IPS-NIHi7 (cell line): Measurements from ENCODE around the gene TMEM255A.

ENCODE experiments used
- DNase-seq: peaks from one replicate; pipeline ENCODE4 v3.0.0; 2012; ENCODE audit warnings: mixed read lengths; ENCODE audit errors: extremely low spot score

The TMEM255A gene

DNA sequence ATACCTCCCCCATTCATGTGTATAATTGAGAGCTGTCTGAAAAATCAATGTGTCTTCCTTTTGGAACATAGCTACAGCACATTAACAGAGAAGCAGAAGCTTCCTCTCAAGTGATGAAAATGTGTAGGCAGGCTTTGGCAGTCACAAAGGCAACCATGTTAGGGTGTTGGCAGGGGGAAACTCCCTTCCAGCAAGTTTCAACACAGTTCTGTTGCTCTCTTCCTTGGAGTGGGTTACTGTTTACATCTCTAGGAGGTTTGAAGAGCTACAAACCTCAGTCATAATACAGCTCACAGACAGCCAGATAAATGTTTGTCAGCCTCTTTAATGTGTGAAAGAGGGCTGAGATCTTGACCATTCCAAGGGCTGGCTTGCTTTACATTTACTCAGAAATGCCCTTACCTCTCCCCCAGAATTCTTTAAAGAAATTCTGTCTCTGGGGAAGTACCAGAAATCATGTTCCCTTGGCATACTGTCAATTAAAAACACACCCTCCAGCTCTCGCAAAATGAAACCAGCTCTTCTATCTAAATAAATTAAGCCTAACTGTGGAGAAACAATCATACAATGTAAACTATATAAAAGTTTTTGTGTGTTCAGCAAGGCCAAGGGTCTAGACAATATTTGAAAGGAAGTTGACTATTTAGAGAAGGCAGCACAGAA is 41.8 kb downstream of the TMEM255A start:
- DNase-seq = no peak

- DNase-seq = no peak
Measured at GRCh38 chrX:120264341-120264740, 46.9 kb downstream of the TMEM255A start.

- DNase-seq = peak; percentile 19
Measured at GRCh38 chrX:120262859-120263708, 48.2 kb downstream of the TMEM255A start.

- DNase-seq = no peak
Measured at GRCh38 chrX:120260369-120260768, 50.9 kb downstream of the TMEM255A start.

GRCh38 chrX:120253784-120254183 is 57.5 kb downstream of the TMEM255A start:
- DNase-seq = no peak

DNA sequence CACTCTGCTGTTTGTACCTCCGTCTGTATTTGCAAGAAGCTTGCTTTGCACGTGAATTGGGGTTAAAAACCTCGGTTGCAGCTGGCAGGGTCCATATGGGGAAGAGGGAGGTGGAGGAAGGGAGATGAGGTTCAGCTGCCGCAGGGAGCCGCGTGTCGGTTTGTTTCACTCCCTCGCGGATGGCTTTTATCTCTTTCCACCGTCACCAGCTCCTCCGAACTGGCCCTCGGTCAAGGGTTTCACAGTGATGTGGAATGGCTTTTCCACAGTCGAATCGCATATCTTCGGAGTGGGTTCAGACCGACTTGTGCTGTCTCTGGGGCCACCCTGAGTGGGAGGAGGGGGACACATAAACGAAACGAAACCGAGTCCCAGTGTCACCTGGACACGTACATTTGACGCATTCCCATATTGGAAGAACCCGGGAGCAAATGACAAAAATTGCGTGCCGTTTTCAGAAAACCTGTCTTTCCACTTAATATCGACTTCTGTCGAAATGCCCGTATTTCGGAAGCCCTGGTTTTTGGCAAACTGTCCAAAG is 59.7 kb downstream of the TMEM255A start:
- DNase-seq = peak; percentile 20

GRCh38 chrX:120250522-120251271 is 60.6 kb downstream of the TMEM255A start, which contains the start of gene ZBTB33:
Gene ZBTB33 (plus strand): TSS chrX:120250812. CDS start chrX:120253416, 2,604 bp downstream.
- DNase-seq = peak; percentile 87

- DNase-seq = peak; percentile 59
Measured at GRCh38 chrX:120244735-120245498, 66.3 kb downstream of the TMEM255A start.

DNA sequence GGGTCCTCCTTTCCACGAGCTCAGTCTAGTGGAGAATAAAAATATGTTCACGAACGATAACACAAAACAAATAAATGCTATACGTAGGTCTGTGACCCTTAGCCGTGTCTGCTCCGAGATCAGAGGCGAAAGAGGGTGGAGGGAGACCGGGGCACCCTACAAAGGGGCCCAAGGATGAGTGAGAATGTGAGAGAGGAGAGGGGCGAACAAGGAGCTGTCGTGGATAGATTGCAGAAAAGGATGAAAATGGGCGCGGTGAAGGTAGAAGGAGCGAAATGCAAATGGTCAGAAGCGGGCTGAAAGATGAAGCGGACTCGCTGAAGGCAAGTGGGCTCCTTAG is 66.9 kb downstream of the TMEM255A start:
- DNase-seq = no peak

- no peak for DNase-seq
Measured at GRCh38 chrX:120242813-120243212, 68.4 kb downstream of the TMEM255A start.

- no peak for DNase-seq
Measured at GRCh38 chrX:120238933-120239332, 72.3 kb downstream of the TMEM255A start.

DNA sequence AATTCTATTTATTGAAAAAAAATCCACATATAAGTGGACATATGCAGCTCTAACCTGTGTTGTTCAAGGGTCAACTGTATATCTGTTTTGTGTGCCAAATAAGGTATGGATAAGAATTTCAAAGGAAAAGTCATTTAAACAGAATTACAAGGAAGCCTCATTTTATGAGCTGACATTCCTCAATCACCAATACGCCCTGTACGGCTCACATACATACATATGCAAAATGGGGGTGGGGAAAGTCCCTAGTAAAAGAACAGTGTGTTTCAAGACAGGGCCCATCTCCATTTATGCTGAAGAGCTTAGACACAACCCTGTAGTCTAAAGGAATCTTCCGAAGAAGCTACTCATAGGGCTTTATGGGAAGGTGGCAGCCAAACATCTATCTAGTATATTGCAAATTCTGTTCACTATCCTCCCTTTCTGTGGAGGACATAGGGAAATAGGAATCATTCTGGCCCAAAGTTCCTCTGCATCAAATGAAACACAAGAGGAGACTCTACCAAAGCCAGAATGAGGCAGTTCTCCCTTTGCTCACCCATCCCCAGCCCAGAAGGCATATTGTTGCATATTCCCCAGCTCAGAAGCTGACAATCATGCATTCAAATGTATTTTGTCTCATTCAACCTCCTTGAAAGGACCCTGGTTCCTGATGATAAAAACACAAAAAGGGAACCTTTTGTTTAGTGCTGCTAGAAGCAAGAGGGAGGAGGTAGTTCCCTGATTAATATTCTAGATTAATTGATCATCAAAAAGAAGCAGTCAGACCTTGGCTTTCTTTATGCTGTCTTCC is 74.4 kb downstream of the TMEM255A start:
- no peak for DNase-seq

GRCh38 chrX:120235284-120235683 is 76.0 kb downstream of the TMEM255A start:
- no peak for DNase-seq

DNA sequence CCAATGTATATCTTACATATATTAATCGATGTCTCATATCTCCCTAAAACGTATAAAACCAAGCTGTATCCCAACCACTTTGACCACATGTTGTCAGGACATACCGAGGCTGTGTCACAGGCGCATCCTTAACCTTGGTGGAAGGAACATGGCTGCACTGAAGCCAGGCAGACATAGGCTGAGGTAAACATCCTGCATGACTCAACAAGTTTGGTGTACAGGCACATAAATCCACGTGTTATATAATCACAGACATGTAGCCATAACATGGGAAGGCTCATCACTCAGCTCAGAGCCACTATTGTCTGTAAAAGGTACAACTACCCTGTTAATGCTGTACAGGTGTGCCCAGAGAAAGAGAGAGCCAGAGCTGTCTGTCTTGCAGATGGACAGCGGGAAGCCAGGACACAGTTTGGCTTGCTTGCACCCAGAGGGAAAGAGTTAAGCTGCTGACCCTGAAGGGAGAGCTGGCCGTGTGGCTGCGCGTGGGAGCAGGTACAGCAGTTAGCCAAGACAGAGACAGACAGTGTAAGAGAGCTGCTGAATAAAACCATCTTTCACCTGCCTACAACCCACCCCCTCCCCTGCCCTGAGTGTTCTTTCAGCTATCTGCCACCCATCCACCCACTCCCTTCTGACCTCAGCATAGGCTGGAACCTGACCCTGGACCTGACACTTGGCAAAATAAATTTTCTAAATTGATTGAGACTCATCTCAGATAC is 82.9 kb downstream of the TMEM255A start:
- DNase-seq = no peak

DNA sequence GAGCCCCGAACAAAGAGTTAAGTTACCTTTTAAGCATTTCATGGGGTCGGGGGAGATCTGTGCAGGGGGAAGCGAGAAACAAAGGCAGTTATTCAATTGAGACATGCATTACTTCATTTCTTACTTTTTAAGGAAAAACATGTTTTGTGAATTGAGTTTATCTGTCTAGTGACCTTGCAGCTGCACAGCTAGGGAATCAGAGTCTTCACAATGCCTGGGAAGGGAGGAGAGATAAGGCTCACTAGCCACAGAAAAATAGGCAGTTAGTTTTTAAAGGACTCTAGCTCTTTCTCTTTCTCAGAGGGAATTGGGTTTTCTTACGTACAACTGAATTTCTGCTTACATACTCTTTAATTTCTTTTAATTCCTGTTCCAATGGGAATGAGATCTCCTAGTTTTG is 86.9 kb downstream of the TMEM255A start:
- no peak for DNase-seq

DNA sequence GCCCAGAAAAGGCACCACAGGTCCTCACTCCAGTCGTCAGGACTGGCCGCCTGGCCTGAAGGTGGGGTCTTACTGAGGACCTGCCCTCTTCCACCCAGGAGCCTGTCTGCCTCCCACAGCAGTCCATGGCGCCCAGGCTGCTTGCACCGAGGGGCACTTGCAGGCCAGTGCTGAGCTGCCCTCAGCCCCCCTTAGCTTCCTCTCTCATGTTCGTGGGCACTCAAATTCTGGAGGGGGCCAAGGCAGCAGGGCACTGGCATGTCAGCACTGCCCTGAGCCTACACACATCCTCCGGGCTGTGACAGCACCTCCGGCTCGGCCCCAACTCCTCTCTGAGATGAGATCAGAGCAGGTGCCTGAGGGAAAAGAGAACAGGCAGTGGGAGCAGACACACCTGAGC is 87.9 kb downstream of the TMEM255A start:
- DNase-seq = no peak

- DNase-seq = peak; percentile 78
Measured at GRCh38 chrX:120213438-120214265, 97.6 kb downstream of the TMEM255A start.
